T-cell (primary cell): ENCODE results near the gene EXOC4. TPM values are rescaled to one million over a fixed set of nuclear protein-coding genes. Genes with fewer than 3 reads are reported as not detected.

ENCODE experiments used
- ATAC-seq, 4 experiments: fragments of 200-7000 bp in 3 of 4; fragments of 150-1000 bp in 1 of 4; cut with Tn5 transposase; replicated peaks in 1 of 4; 1 replicate in 3 of 4; 2 replicates in 1 of 4; pipeline ENCODE4 v1.10.0; 2021; ENCODE audit warnings: moderate library complexity in 3 of 4, mild to moderate bottlenecking in 2 of 4, moderate number of reproducible peaks in 1 of 4
- CTCF ChIA-PET, 2 donors: fragments of 300-600 bp; sonication (Branson Sonifier 250); formaldehyde crosslinking; loops; one replicate each; lab custom pipeline; 2022; ENCODE audit warnings: antibody characterized with exemption in 2 of 2; lab: Charles Lee
- POLR2A ChIA-PET, 2 donors: fragments of 300-600 bp; sonication (Branson Sonifier 250); formaldehyde crosslinking; loops; one replicate each; lab custom pipeline; 2022; ENCODE audit warnings: antibody characterized with exemption in 2 of 2; lab: Charles Lee
- DNase-seq, 35 experiments: peaks; one replicate each; pipeline versions ENCODE4 v3.0.0 to v3.0.0-alpha.2; 2013 to 2023
- H3K27ac ChIP-seq: one replicate; pipeline ENCODE4 v1.5.1; 2013; ENCODE audit warnings: low read length
- H3K27me3 ChIP-seq, 2 experiments: replicated peaks in 1 of 2; 1 replicate in 1 of 2; 2 replicates in 1 of 2; pipeline versions ENCODE4 v1.6.1 to v1.7.0; 2013; ENCODE audit warnings: low read length in 1 of 2, mixed read lengths in 1 of 2; ENCODE audit not compliant: control insufficient read depth in 2 of 2, insufficient read depth in 2 of 2; ENCODE audit errors: extremely low read depth in 1 of 2
- H3K36me3 ChIP-seq, 2 donors: 1 replicate in 1 of 2; 2 replicates in 1 of 2; pipeline versions ENCODE4 v1.6.1 to v1.7.0; 2013; ENCODE audit warnings: low read length in 1 of 2; ENCODE audit not compliant: control insufficient read depth in 2 of 2, insufficient read depth in 1 of 2; ENCODE audit errors: extremely low read depth in 1 of 2
- H3K4me1 ChIP-seq, 2 experiments: 1 replicate in 1 of 2; 2 replicates in 1 of 2; pipeline versions ENCODE4 v1.6.1 to v1.7.0; 2013; ENCODE audit warnings: low read length in 2 of 2, mixed read lengths in 1 of 2; ENCODE audit not compliant: insufficient read depth in 2 of 2, control insufficient read depth in 1 of 2; ENCODE audit errors: extremely low read depth in 1 of 2
- H3K4me3 ChIP-seq, 2 donors: 1 replicate in 1 of 2; 2 replicates in 1 of 2; pipeline versions ENCODE4 v1.5.1 to v1.7.0; 2013; ENCODE audit warnings: mild to moderate bottlenecking in 2 of 2, low read length in 1 of 2, moderate library complexity in 1 of 2; ENCODE audit not compliant: control insufficient read depth in 1 of 2; ENCODE audit errors: extremely low read depth in 1 of 2
- H3K9me3 ChIP-seq: 2 replicates; pipeline ENCODE4 v1.7.0; 2013
- H3K27ac Mint-ChIP-seq, 2 donors: one replicate each; pipeline ENCODE4 v1.8.0; 2020 to 2021; ENCODE audit warnings: mild to moderate bottlenecking in 2 of 2, mixed read lengths in 2 of 2
- H3K27me3 Mint-ChIP-seq, 2 donors: one replicate each; pipeline ENCODE4 v1.8.0; 2021 to 2022; ENCODE audit warnings: mixed read lengths in 2 of 2
- H3K36me3 Mint-ChIP-seq: one replicate; pipeline ENCODE4 v1.8.0; 2021; ENCODE audit warnings: mixed read lengths
- H3K4me1 Mint-ChIP-seq, 3 donors: one replicate each; pipeline ENCODE4 v1.8.0; 2020 to 2022; ENCODE audit warnings: mixed read lengths in 3 of 3, mild to moderate bottlenecking in 1 of 3
- H3K4me3 Mint-ChIP-seq, 3 donors: one replicate each; pipeline ENCODE4 v1.8.0; 2020 to 2022; ENCODE audit warnings: mild to moderate bottlenecking in 3 of 3, mixed read lengths in 3 of 3, moderate library complexity in 3 of 3
- H3K9me3 Mint-ChIP-seq, 3 donors: one replicate each; pipeline ENCODE4 v1.8.0; 2020 to 2022; ENCODE audit warnings: mixed read lengths in 3 of 3
- WGBS: methylation state at CpG from one replicate; pipeline ENCODE4 v1.1.5; 2013; ENCODE audit warnings: missing lambda C conversion rate; ENCODE audit not compliant: insufficient coverage; 5-methylcytosine and 5-hydroxymethylcytosine counted together
- total RNA-seq, 35 experiments: library from RNA in 6 of 35; stranded (reverse) in 6 of 35; fragments of 120-200 nt in 1 of 35; gene quantifications; one replicate each; pipeline versions ENCODE4 v1.2.1 to v1.2.4 and lab custom pipeline; 2013 to 2026

The EXOC4 gene
- total RNA-seq, 5 donors from 2014 or later (not counting 1 experiment from before 2014, with no cell fraction given), result 58.2 to 108 (median 64.8) TPM

GRCh38 chr7:133646472-133647315, 393.8 kb downstream of the EXOC4 start:
- Histone ChIP-seq H3K9me3 (no peaks in the 10 kb centered on the region), H3K36me3 (no peaks in the 10 kb centered on the region), H3K27me3 (no peaks in the 10 kb centered on the region), H3K27ac (no peak overlapping the region), H3K4me1 (no peaks in the 10 kb centered on the region), H3K4me3 (no peak overlapping the region)
- Mint-ChIP-seq H3K36me3 (peaks cover 34% of the 10 kb centered on the region), H3K9me3 (no peaks in the 10 kb centered on the region), H3K27ac (no peak overlapping the region), H3K4me1 (peaks cover 0 to 5% (median 0%) of the 10 kb centered on the region in 3 donors), H3K27me3 (no peaks in the 10 kb centered on the region), H3K4me3 (no peak overlapping the region)
- WGBS, result 100% methylated on average over 3 of the region's 7 CpGs
- DNase-seq (no peak), ATAC-seq (no peak)
- CTCF ChIA-PET, result interaction anchor here in 1 of 2 donors (1.0 kb wide), 1 partner anchor 22 kb away, joined by 6 read pairs; no protein-coding TSS in a partner anchor
- POLR2A ChIA-PET, result no interaction called here

DNA sequence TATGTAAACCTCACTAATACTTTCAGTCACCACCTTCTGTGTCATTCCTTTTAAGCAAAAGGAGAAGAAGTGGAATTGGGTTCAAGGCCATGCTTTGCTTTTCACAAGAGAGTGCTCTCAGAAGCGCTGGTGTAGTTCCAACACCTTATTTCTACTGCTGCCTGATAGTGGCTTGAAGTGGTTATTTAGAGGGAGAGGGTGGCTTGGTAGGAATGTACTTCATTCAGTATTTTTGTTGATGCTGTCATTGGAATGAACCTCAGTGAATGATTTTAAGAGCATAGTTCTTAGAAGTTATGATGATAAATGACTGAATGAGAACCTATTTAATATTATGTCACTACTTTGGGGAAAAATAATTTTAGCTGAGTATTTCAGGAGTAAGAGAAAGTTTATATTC, 396.7 kb downstream of the EXOC4 start:
- no peak overlapping the region for H3K4me3 Mint-ChIP-seq
- Histone ChIP-seq H3K9me3 (no peaks in the 10 kb centered on the region), H3K4me1 (no peaks in the 10 kb centered on the region), H3K27me3 (no peaks in the 10 kb centered on the region), H3K4me3 (no peak overlapping the region), H3K36me3 (no peaks in the 10 kb centered on the region), H3K27ac (no peak overlapping the region)
- no peaks in the 10 kb centered on the region for H3K27me3 Mint-ChIP-seq
- H3K9me3 Mint-ChIP-seq, result no peaks in the 10 kb centered on the region
- ATAC-seq, result no peak
- POLR2A ChIA-PET, result no interaction called here
- DNase-seq, result no peak
- peaks cover 16% of the 10 kb centered on the region for H3K36me3 Mint-ChIP-seq
- CTCF ChIA-PET, result no interaction called here
- WGBS, result no CpG with 5 or more reads among the region's 1 CpG
- H3K4me1 Mint-ChIP-seq, result peaks cover 0 to 5% (median 0%) of the 10 kb centered on the region in 3 donors
- no peak overlapping the region for H3K27ac Mint-ChIP-seq

DNA sequence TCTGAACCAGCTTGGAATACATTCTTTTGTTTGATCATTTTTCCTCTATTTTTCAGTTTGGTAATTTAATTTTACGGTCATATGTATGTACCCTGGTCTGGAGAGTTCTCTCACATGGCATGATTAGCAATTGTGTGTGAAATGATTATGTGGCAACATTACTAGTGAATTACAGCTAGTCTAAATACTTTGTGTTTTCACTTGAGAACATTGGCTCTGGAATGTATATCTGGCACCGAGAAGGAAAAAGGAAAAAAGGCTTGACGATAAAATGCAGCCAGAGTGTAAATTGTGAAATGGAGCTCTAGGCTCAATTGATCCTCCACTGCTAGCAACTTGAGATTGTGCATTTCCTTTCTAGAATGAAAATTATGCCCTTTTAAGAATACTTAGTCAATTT, 397.2 kb downstream of the EXOC4 start:
- ChIA-PET POLR2A (no interaction called here), CTCF (no interaction called here)
- H3K4me1 Mint-ChIP-seq, result peaks cover 0 to 5% (median 0%) of the 10 kb centered on the region in 3 donors
- H3K27ac Mint-ChIP-seq, result no peak overlapping the region
- Histone ChIP-seq H3K36me3 (no peaks in the 10 kb centered on the region), H3K9me3 (no peaks in the 10 kb centered on the region), H3K27ac (no peak overlapping the region), H3K27me3 (no peaks in the 10 kb centered on the region), H3K4me1 (no peaks in the 10 kb centered on the region), H3K4me3 (no peak overlapping the region)
- peaks cover 16% of the 10 kb centered on the region for H3K36me3 Mint-ChIP-seq
- no peak overlapping the region for H3K4me3 Mint-ChIP-seq
- no peaks in the 10 kb centered on the region for H3K9me3 Mint-ChIP-seq
- H3K27me3 Mint-ChIP-seq, result no peaks in the 10 kb centered on the region
- DNase-seq (no peak), ATAC-seq (no peak)
- WGBS, result 100% methylated on average over 2 of the region's 3 CpGs

GRCh38 chr7:133650487-133651300, 397.8 kb downstream of the EXOC4 start:
- ChIA-PET POLR2A (interaction anchor here in 1 of 2 donors (0.6 kb wide), 1 partner anchor 29 kb away, joined by 3 read pairs; no protein-coding TSS in a partner anchor), CTCF (no interaction called here)
- Mint-ChIP-seq H3K4me3 (no peak overlapping the region), H3K27me3 (no peaks in the 10 kb centered on the region), H3K36me3 (peaks cover 11% of the 10 kb centered on the region), H3K9me3 (no peaks in the 10 kb centered on the region), H3K27ac (no peak overlapping the region), H3K4me1 (peaks cover 0 to 5% (median 0%) of the 10 kb centered on the region in 3 donors)
- Histone ChIP-seq H3K27me3 (no peaks in the 10 kb centered on the region), H3K36me3 (no peaks in the 10 kb centered on the region), H3K27ac (no peak overlapping the region), H3K9me3 (no peaks in the 10 kb centered on the region), H3K4me1 (no peaks in the 10 kb centered on the region), H3K4me3 (no peak overlapping the region)
- WGBS, result no CpG with 5 or more reads among the region's 5 CpGs
- no peak for ATAC-seq
- DNase-seq, result no peak

DNA sequence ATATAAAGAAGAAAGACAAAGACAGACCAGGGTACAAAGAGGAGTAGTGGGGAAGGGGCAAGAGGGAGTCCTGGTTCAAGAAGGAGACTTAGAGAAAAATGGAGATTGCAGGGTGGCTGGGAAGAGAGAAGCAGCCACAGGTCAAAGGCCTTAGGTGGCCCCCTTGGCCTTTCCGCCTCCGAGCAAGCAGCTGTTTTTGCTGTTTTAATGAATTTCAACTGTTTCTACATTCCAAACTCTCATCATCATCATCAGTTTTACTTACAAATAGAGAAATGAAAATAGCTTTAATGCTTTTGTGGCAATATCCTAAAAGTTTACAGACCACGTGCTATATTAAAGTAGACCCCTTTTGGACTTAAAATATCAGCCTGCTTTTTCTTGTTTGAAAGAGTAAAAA, 399.7 kb downstream of the EXOC4 start:
- ChIA-PET POLR2A (no interaction called here), CTCF (interaction anchor here (0.5 to 0.7 kb wide), 2 partner anchors 255 to 1435 kb away, joined by 3 read pairs; no protein-coding TSS in a partner anchor)
- no peak for ATAC-seq

GRCh38 chr7:133654547-133654946, 401.7 kb downstream of the EXOC4 start:
- WGBS, result no CpG with 5 or more reads among the region's 4 CpGs
- no peak for ATAC-seq
- no peak overlapping the region for H3K4me3 Mint-ChIP-seq
- no peaks in the 10 kb centered on the region for H3K9me3 Mint-ChIP-seq
- H3K36me3 ChIP-seq, result no peaks in the 10 kb centered on the region
- DNase-seq, result no peak
- H3K4me3 ChIP-seq, result no peak overlapping the region
- POLR2A ChIA-PET, result no interaction called here
- H3K4me1 Mint-ChIP-seq, result peaks cover 0 to 5% (median 0%) of the 10 kb centered on the region in 3 donors
- H3K27me3 Mint-ChIP-seq, result no peaks in the 10 kb centered on the region
- peaks cover 14% of the 10 kb centered on the region for H3K36me3 Mint-ChIP-seq
- no peak overlapping the region for H3K27ac Mint-ChIP-seq
- no peaks in the 10 kb centered on the region for H3K9me3 ChIP-seq
- CTCF ChIA-PET, result no interaction called here
- no peak overlapping the region for H3K27ac ChIP-seq
- no peaks in the 10 kb centered on the region for H3K4me1 ChIP-seq
- H3K27me3 ChIP-seq, result no peaks in the 10 kb centered on the region

More for the DNA sequence above, 399.7 kb downstream of the EXOC4 start:
- Mint-ChIP-seq H3K4me3 (no peak overlapping the region), H3K9me3 (no peaks in the 10 kb centered on the region), H3K4me1 (peaks cover 0 to 5% (median 0%) of the 10 kb centered on the region in 3 donors), H3K27ac (no peak overlapping the region), H3K27me3 (no peaks in the 10 kb centered on the region), H3K36me3 (peaks cover 14% of the 10 kb centered on the region)
- Histone ChIP-seq H3K4me1 (no peaks in the 10 kb centered on the region), H3K4me3 (no peak overlapping the region), H3K9me3 (no peaks in the 10 kb centered on the region), H3K27me3 (no peaks in the 10 kb centered on the region), H3K36me3 (no peaks in the 10 kb centered on the region), H3K27ac (no peak overlapping the region)
- WGBS, result no CpG with 5 or more reads among the region's 3 CpGs
- no peak for DNase-seq
